ENCODE results near the gene PSKH1. TPM values are rescaled to one million over a fixed set of nuclear protein-coding genes. Genes with fewer than 3 reads are reported as not detected.
A peak's percentile ranks its signal among the peaks of the same experiment; 100 is the strongest.

Gene PSKH1
- total and polyA plus RNA-seq, 4 donors: 11.8 to 32.9 (median 21.2) TPM

- no peak for TF ChIP-seq CTCF (IDR thresholded peaks at IDR 0.05; ENCODE audit: control extremely low read depth, extremely low read depth)
- no peaks in the 10 kb centered on the region for H3K27me3 ChIP-seq (ENCODE audit: control insufficient read depth in 3 of 3, insufficient read depth in 3 of 3, low read length in 2 of 3)
These were observed 40.8 kb downstream of the PSKH1 start for GRCh38 chr16:67933805-67934204.

GRCh38 chr16:67934306-67935100, 41.4 kb downstream of the PSKH1 start:
- Histone ChIP-seq H3K27me3 (ENCODE audit: control insufficient read depth in 3 of 3, insufficient read depth in 3 of 3, low read length in 2 of 3) (no peaks in the 10 kb centered on the region), H3K9ac (ENCODE audit: insufficient read depth in 1 of 2, low read length in 2 of 2) (peak overlapping the region in 1 of 2 donors; percentile 43), H3K9me3 (ENCODE audit: control insufficient read depth in 4 of 4, insufficient read depth in 3 of 4, low read length in 3 of 4) (no peaks in the 10 kb centered on the region), H3K27ac (ENCODE audit: low read depth in 1 of 2, low read length in 1 of 2) (peak overlapping the region in 1 of 2 donors; percentile 94), H3K4me1 (ENCODE audit: control insufficient read depth in 5 of 5, insufficient read depth in 5 of 5, low read length in 5 of 5) (peaks cover 0 to 23% (median 5%) of the 10 kb centered on the region in 5 donors), H3K4me3 (no peak overlapping the region), H3K36me3 (ENCODE audit: control insufficient read depth in 4 of 4, insufficient read depth in 4 of 4, low read length in 4 of 4) (peaks cover 0 to 38% (median 10%) of the 10 kb centered on the region in 4 donors)
- DNase-seq (no peak), ATAC-seq (ENCODE audit: insufficient read depth, low FRiP score) (no peak)
- WGBS, 2 donors: 70 to 85% methylated on average over 13 of the region's 13 CpGs
- TF ChIP-seq CTCF (IDR thresholded peaks at IDR 0.05; ENCODE audit: control extremely low read depth, extremely low read depth): no peak

More at GRCh38 chr16:67933805-67934204, 40.8 kb downstream of the PSKH1 start:
- no peak overlapping the region for H3K4me3 ChIP-seq
- H3K9me3 ChIP-seq (ENCODE audit: control insufficient read depth in 4 of 4, insufficient read depth in 3 of 4, low read length in 3 of 4): no peaks in the 10 kb centered on the region
- ATAC-seq (ENCODE audit: insufficient read depth, low FRiP score) (no peak), DNase-seq (no peak)
- no peak overlapping the region for H3K27ac ChIP-seq (ENCODE audit: low read depth in 1 of 2, low read length in 1 of 2)
- no peak overlapping the region for H3K9ac ChIP-seq (ENCODE audit: insufficient read depth in 1 of 2, low read length in 2 of 2)
- H3K4me1 ChIP-seq (ENCODE audit: control insufficient read depth in 5 of 5, insufficient read depth in 5 of 5, low read length in 5 of 5): peaks cover 0 to 23% (median 5%) of the 10 kb centered on the region in 5 donors
- H3K36me3 ChIP-seq (ENCODE audit: control insufficient read depth in 4 of 4, insufficient read depth in 4 of 4, low read length in 4 of 4): peaks cover 0 to 36% (median 13%) of the 10 kb centered on the region in 4 donors
- 86 to 90% methylated on average over 7 of the region's 7 CpGs for WGBS, 2 donors

- 50 to 70% methylated on average over 13 of the region's 13 CpGs for WGBS, 2 donors
- Histone ChIP-seq H3K4me1 (ENCODE audit: control insufficient read depth in 5 of 5, insufficient read depth in 5 of 5, low read length in 5 of 5) (peaks cover 0 to 23% (median 5%) of the 10 kb centered on the region in 5 donors), H3K27me3 (ENCODE audit: control insufficient read depth in 3 of 3, insufficient read depth in 3 of 3, low read length in 2 of 3) (no peaks in the 10 kb centered on the region), H3K27ac (ENCODE audit: low read depth in 1 of 2, low read length in 1 of 2) (peak overlapping the region; percentile 38 to 94), H3K4me3 (peak overlapping the region; percentile 20), H3K9ac (ENCODE audit: insufficient read depth in 1 of 2, low read length in 2 of 2) (peak overlapping the region in 1 of 2 donors; percentile 43), H3K9me3 (ENCODE audit: control insufficient read depth in 4 of 4, insufficient read depth in 3 of 4, low read length in 3 of 4) (no peaks in the 10 kb centered on the region), H3K36me3 (ENCODE audit: control insufficient read depth in 4 of 4, insufficient read depth in 4 of 4, low read length in 4 of 4) (peaks cover 0 to 39% (median 7%) of the 10 kb centered on the region in 4 donors)
- DNase-seq (peak in 2 of 3 donors; percentile 29 to 33), ATAC-seq (ENCODE audit: insufficient read depth, low FRiP score) (no peak)
- no peak for TF ChIP-seq CTCF (IDR thresholded peaks at IDR 0.05; ENCODE audit: control extremely low read depth, extremely low read depth)
These were observed 42.0 kb downstream of the PSKH1 start for GRCh38 chr16:67935101-67935401.

Measured in lung (tissue), 12 donors.